DND-41 (cell line): ENCODE measurements around the gene CPEB4.

ENCODE experiments used
- EZH2 ChIP-seq: IDR thresholded peaks from 3 replicates; pipeline ENCODE4 v1.6.1; 2012; ENCODE audit warnings: borderline replicate concordance, low read depth, mild to moderate bottlenecking, moderate library complexity, low read length, inconsistent platforms; ENCODE audit not compliant: severe bottlenecking
- TF ChIP-seq, protein P1 (sequence below): IDR thresholded peaks from 2 replicates; pipeline ENCODE4 v1.5.1; 2012; ENCODE audit warnings: borderline replicate concordance, low read length, moderate library complexity, mild to moderate bottlenecking; ENCODE audit not compliant: poor library complexity, severe bottlenecking; ENCODE audit errors: extremely low read depth

DNA sequence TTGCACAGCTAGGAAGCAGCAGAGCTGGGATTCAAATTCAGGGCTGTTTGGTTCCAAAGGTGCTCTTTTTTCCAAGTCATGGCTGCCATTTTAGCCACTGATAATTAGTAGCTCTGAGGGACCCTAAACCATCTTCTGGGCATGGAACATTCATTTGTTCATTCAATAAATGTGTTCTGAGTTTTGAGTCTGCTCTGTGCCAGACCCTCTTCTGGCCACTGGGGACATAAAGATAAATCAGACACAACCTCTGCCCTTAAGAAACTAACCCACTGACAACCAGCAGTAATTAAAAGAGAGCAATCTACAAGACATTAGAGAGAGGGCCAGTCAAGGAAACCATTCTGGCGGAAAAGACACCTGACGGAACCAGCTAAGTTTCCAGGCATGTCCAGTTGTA is 2.0 kb upstream of the CPEB4 start:
- no peak for TF ChIP-seq EZH2
- TF ChIP-seq, protein P1, sequence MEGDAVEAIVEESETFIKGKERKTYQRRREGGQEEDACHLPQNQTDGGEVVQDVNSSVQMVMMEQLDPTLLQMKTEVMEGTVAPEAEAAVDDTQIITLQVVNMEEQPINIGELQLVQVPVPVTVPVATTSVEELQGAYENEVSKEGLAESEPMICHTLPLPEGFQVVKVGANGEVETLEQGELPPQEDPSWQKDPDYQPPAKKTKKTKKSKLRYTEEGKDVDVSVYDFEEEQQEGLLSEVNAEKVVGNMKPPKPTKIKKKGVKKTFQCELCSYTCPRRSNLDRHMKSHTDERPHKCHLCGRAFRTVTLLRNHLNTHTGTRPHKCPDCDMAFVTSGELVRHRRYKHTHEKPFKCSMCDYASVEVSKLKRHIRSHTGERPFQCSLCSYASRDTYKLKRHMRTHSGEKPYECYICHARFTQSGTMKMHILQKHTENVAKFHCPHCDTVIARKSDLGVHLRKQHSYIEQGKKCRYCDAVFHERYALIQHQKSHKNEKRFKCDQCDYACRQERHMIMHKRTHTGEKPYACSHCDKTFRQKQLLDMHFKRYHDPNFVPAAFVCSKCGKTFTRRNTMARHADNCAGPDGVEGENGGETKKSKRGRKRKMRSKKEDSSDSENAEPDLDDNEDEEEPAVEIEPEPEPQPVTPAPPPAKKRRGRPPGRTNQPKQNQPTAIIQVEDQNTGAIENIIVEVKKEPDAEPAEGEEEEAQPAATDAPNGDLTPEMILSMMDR: no peak
